Activated naive CD4-positive, alpha-beta T cell (primary cell): ENCODE measurements around the gene NHLH2.

Source experiments
- DNase-seq, 4 experiments: peaks; one replicate each; lab custom pipeline; 2025; lab: John Stamatoyannopoulos, UW

NHLH2 gene

GRCh38 chr1:115838431-115839028, 2.4 kb downstream of the NHLH2 start:
- DNase-seq = no peak

GRCh38 chr1:115837740-115838421, 3.0 kb downstream of the NHLH2 start:
- no peak for DNase-seq

DNA sequence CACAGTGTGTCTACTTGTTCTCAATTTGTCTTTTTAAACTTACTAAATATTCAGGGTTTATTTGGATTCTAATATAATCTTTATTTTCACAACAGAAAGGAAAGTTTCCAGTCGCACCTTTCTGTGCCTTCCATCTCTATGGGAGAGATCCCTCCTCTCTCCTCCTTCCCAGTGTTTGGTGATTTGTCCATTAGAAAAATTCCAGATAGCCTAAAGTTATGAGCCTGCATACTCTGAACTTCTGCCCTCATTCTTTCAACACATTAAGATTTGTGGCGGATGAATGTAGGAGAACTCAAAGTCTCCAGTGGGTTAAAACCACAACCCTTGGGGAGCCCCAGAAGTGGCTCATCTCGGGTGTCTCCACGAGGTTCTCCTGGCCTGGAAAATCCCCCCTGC, 3.6 kb downstream of the NHLH2 start:
- no peak for DNase-seq

DNA sequence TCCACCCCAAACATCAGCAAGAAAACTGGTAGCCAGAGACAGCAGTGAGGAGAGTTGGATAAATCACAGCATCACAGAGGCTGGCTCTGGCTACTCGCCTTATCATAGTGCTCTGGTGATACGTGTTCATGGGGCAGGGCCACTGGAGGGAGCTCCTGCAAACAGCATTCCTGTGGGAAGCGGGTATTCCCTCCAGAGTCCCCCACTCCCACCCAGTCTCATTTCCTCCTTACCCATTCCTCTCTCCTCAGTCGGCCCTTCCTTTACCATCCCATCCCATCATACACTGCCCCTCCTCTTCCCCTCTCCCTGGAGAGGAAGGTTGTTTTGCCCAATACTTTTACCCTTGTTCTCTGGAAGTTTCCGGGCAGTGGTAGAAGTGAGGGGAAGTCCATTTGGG, 7.1 kb downstream of the NHLH2 start:
- no peak for DNase-seq

- DNase-seq = no peak
Measured at GRCh38 chr1:115832651-115833050, 8.3 kb downstream of the NHLH2 start.

DNA sequence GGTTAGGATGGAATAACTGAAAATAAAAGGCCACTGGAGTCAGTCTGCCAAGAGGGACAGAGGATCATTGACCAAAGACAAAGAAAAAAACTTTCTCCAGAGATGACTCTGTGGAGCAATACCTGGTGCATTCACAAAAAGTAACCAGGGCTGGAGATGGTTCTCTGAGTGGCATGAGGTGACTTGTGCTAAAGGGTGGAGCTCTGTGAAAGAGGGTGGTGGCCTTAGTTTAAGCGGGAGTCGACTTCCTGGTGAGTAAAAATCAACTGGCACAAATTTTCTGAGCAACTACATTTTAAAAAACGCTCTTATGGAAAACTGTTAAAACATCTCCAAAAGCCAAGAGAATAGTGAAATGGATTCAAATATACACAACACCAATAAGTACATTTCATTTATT, 10.0 kb downstream of the NHLH2 start:
- no peak for DNase-seq

DNA sequence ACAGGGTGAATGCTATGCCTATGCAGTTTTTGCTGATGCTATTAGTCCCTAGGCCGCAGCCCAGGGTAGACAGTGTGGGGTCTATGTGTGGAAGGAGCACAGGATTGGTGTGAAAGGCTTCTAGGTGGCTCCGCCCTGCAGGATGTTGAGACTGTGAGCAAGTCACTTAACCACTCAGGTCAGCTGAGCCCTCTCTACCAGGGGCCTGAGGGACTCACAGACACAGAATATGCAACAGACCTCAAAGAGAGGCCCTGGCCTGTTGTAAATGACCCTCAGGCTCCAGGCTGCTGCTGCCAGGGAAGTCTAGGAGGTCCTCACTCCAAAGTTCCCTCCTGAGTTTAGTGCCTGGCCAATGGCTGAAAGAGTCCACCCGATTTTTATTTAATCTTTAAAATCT, 11.0 kb downstream of the NHLH2 start:
- no peak for DNase-seq

DNA sequence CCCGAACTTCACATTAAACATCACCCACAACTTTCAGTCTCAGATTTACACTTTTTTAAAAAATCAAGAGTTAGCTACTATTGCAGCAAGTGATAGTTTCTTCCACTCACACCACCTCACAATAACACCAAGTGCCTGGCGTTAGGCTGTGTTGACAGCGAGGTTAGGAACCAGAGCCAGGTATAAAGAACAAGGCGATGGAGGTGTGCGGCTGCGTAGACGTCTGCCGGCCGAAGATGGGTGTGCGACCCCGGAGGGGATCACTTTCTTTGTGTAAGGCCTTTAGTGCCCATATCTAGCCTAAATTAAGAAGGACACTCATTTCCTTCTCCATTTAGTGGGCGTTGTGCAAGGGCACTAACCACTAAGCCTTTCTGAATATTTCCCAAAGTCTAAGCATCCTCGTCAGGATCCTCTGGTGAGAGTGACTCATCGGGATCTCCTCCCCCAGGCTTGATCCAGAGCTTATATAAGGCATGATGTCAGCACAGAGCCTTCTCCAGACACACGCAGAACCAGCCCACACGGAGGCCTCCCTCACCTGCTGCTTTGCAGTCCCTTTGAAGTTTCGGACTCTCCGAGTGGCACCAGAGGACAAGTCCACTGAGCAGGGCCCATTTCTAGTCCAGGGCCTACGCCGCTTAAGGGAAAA, 11.8 kb downstream of the NHLH2 start:
- DNase-seq = no peak

GRCh38 chr1:115828101-115829022, 12.6 kb downstream of the NHLH2 start:
- no peak for DNase-seq

- no peak for DNase-seq
Measured at GRCh38 chr1:115827452-115828044, 13.4 kb downstream of the NHLH2 start.

DNA sequence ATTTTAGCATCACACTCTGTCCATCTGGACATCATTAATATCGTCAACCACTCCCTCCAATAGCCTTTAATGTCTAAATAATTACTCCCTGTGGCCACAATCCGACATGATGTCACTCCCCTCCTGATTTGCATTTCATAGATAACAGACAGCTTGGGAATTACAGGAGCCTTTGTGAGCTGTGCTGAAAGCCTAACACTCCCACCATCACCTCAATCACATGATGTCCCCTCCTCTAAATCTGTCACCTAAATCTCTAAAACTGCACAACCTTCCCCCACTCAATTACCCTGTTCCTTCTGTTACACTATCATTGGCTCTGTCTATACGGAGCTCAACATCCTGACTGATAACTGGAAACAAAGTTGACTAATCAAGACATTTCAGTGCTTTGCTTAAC, 14.3 kb downstream of the NHLH2 start:
- no peak for DNase-seq

DNA sequence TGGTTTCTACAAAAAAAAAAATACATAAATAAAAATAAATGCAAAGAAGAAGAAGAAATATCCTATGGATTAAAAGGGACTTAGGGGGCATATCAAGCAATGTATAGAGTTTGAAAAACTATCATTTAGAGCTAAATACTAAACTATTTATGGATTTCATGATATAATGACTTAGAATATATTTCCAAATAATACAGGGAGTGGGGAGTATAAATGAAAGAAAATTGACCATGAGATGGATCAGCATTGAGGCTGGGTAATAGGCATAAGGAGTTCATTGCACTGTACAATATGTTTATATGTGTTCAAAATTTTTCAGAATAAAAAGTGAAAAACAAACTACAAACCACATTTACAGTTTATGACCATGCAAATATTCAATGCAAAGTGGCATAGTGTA, 18.8 kb downstream of the NHLH2 start:
- no peak for DNase-seq

GRCh38 chr1:115815694-115816093, 25.2 kb downstream of the NHLH2 start:
- DNase-seq = no peak

DNA sequence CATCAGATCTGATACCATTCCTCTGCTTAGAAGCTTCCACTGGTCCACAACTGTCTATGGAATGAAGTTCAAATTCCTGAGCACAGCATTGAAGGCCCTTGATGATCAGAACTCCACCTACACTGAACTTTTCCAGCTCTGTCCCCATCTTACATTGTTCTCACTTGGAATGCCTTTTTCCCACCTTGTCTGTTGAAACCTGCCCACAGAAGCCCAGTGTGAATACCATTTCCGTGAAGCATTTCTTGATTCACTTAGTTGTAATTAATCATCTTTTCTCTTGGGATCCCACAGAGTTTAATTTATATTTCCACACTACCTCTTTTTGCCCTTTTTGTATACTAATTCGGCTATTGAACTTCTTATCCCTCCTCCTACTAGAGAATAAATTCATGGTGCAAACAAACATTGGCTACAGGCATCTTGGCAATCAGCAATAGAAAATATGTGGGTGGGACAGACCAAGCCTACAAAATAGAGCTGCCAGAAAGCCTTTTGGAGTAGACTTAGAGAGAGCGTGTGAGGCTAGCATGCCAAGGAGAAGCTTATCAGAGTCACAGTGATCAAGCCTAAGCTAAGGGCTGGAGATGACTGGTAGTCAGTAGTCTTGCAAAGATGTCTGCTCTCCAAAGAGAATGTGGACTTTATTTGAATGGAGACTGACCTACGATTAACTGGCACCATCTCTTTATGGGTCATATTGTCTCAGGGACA, 26.1 kb downstream of the NHLH2 start:
- no peak for DNase-seq

GRCh38 chr1:115813727-115814126, 27.2 kb downstream of the NHLH2 start:
- no peak for DNase-seq

DNA sequence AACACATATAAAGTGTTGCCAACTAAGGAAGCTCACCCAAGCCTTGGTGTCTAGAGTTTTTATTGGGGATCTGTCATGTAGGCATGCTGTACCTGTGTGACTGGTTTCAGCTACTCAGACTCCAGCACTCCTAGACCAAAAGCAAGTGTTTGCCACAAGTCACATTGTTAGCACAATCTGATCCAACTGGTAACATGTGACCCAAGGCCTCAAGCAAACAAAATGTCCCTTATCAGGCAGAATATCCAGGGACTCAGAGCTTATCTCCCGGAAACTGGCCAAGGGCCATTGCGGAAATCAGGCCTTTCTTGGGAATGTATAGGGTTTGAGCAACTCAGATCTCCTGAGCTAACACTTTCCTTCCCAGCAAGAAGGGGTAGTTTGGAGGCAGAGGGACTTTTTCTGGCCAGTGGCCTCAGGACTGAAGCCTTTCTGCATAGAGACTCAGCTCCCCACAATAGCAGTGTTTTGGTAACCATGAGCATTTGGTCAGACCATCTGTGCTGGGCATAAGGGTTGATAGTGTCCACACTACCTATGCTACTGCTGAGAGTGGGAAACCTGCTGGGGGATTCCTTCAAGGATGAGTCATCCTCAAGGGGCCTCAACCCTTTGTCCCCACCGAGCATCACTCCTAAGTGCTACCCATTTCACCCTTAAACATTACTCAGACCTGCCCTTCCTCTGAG, 29.6 kb downstream of the NHLH2 start:
- DNase-seq = no peak

- no peak for DNase-seq
Measured at GRCh38 chr1:115810609-115811008, 30.3 kb downstream of the NHLH2 start.

DNA sequence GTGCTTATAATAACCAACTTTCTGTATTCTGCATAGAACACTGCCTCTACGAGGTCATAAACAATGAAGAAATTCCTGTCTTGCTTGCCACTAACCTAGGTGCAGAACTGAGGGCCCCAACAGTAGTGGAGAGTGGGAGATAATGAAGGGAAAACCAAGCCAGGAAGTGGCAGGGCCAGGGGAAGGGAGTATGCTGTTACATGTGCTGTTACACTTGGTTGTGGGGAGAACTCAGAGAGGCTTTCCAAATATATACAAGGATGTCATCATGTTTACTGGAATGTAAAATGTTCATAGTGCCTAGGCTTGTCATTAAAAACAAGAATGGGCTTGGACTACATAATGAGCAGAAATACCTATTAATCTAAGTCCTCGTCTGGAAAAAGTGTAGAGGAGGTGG, 31.1 kb downstream of the NHLH2 start:
- no peak for DNase-seq

GRCh38 chr1:115809076-115809475, 31.9 kb downstream of the NHLH2 start:
- DNase-seq = no peak

DNA sequence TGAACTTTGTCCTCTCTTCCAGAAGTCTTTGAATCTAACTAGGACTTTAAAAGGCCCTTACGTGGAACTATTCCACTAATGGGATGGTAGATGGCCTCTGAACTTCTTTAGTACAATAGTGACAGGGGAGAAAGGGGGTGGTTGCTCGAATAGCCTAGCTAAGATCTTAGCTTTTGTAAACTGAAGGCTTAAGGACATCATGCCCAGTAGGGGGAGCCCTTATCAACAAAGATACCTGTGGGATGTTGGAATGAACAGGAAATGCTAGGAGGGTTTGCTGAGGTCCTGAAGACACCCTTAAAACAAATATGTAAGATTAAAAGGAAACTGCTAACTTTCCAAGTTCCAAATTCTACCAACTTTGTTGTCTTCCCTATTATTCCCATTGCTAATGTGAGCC, 33.2 kb downstream of the NHLH2 start:
- DNase-seq = no peak

- DNase-seq = no peak
Measured at GRCh38 chr1:115805597-115805996, 35.3 kb downstream of the NHLH2 start.
